HG02870 (cell line): ENCODE data around the gene ENKUR.

Experiments used
- ATAC-seq: cut with Tn5 transposase; IDR thresholded peaks from one replicate; pipeline ENCODE4 v1.9.1; 2021; ENCODE audit warnings: mild to moderate bottlenecking, moderate library complexity; ENCODE audit not compliant: unreplicated experiment

The ENKUR gene, protein sequence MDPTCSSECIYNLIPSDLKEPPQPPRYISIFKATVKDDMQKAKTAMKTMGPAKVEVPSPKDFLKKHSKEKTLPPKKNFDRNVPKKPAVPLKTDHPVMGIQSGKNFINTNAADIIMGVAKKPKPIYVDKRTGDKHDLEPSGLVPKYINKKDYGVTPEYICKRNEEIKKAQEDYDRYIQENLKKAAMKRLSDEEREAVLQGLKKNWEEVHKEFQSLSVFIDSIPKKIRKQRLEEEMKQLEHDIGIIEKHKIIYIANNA

DNA sequence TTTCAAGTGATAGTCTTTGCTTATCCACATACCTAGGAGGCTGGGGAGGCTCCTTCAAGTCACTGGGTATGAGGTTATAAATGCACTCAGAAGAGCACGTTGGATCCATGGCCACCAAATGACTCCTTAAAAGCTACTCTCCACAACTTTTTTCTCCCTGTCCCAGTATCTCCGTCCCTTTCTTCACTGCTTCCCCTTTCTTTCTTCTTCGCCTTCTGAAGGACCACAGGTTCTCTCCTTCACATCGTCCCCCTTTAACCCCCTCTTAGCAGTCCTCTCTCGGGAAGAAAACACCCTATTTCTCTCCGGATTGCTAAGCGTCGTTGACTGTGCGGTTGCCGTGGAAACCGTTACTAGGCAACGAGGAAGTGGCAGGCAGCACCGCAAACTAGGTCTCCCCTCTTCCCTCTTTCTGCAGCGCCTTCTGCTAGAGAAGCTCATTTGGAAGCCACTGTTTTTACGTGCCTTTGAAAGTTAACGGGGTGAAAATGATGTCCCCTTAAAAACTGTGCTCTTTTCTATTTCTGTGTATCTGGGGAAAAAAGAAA lies at the start of gene ENKUR:
Gene ENKUR, minus strand, starts transcription at position 331 of the 548 bp plus-strand sequence. Its CDS starts 222 bp downstream, at position 109.
- ATAC-seq, result peak; percentile 59

DNA sequence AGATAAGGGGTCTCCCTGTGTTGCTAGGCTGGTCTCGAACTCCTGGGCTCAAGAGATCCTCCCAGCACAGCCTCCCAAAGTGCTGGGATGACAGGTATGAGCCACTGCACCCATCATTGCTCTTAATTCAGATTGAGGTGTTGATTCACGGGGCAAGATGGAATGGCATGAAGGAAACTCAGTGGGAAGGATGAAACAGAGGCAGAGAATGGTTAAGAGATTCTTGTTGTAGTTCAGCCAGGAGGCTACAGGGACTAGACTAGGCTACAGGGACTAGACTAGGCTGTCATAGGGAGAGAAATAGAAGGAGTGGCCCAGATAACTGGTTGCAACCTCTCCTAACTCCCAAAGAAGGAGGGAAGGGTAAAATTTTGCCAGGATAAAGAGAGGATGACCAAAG lies 48.4 kb upstream of the ENKUR start:
- no peak for ATAC-seq

DNA sequence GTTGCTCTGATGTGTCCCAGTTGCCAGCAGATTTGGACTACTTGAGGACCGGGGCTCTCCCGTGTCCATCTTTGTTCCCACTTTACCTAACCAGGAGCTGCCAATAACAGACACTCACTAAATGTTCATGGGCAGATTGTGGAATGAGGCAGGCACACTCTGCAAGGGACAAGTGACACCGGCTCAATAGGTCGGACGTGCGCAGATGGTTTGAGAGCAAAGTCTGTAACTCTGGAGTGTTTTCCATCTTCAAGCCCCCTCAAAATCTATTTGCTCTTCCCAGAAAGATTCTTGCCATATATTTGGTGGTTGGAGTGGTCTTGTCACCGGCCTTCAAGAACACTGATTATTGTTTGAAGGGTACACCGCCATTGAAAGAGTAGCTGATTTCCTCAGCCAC lies 47.7 kb upstream of the ENKUR start:
- no peak for ATAC-seq

DNA sequence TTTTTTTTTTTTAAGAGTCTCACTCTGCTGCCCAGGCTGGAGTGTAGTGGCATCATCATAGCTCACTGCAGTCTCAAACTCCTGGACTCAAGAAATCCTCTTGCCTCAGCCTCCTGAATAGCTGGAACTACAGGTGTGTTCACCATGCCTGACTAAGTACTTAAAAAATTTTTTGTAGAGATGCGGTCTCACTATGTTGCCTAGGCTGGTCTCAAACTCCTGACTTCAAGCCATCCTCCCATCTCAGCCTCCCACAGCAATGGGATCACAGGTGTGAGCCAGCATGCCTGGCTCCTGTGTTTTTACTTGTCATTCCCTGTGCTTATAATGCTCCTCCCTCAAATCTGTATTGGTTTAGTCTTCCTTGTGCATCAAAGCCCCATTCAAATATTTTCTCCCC lies 47.2 kb upstream of the ENKUR start:
- no peak for ATAC-seq

DNA sequence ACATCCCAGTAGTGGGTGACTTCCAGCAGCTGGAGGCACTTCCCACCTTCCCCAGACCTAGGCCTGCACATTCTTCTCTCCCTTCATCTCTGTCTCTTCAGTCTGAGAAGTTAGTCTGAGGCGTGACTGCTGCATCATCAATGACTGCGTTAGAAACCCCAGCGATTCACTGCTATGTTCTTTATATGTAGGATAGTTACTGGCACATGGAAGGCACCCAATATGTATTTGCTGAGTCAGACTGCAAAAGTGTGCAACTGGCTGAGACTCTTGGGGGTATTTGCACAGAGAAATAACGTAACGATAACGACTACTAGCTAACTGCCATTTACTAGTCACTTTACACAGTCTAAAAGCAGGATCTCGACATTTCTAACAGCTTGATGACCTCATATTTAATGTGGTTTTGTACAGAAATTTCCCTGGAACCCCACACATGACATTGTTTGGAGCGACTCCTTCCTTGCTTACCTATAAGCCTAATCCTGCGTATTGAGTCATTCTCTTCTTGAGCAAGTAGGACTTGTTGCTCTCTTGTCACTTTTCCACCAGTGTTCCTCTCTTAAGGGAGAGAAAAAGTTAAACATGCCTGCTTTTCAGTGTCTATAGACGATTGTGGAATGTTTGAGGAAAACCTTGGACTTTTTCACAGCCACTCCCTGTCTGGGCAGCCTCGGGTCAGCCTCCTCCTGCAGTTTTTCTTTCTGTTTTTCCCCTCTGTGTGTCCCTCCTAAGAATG lies 45.9 kb upstream of the ENKUR start:
- no peak for ATAC-seq

DNA sequence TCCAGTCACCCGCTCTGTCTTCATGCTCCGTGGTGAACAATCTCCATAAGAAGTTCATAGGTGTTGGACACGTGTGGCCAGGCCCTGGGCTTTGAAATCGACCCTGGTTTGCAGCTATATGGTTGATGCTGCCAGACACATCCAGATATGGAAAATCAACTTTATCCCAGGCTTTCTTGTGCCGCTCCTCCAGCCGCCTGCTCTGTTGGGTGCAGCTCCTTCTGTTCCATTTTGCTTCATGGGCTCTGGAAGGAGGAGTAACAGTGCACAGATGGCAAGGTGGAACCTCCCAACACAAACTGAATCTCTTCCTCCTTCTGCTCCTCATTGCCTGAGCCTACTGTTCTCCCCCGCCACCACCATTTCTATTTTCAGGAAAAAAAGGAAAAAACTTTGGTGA lies 45.2 kb upstream of the ENKUR start:
- ATAC-seq, result no peak

DNA sequence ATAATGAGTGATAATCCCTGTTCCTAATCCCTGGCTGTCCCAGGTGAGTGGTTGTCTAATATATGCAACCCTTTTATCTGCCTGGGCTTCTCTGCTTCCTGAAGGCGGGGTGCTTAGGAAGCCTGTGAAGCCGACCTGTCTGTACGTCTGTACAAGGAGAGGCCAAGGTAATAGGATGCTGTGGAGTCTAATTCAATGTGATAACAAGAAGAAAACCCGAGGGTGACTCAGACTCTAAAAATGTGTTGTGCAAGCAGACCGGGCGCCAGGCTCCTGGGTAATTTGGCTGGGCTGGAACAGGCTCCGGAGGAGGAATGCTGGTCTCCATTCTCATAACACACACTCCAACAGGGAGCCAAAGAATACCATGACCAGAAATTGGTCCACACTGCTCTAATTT lies 44.0 kb upstream of the ENKUR start:
- no peak for ATAC-seq

DNA sequence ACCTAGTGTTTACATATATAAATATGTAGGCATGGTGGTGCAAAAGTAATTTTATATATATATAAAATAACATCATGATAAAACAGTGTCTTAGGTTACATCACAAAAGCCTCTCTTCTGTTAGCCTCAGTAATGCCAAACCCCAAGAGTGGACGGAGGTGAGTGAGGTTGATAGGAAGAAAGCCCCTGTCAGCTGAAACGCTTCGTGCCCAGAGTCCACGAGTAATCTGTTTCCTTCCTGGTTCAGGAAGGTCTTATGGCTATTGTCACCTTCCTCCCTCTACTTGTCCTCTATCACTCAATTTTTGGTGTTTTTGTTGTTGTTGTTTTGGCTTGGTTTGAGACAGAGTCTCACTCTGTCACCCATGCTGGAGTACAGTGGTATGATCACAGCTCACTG lies 41.9 kb upstream of the ENKUR start:
- no peak for ATAC-seq

DNA sequence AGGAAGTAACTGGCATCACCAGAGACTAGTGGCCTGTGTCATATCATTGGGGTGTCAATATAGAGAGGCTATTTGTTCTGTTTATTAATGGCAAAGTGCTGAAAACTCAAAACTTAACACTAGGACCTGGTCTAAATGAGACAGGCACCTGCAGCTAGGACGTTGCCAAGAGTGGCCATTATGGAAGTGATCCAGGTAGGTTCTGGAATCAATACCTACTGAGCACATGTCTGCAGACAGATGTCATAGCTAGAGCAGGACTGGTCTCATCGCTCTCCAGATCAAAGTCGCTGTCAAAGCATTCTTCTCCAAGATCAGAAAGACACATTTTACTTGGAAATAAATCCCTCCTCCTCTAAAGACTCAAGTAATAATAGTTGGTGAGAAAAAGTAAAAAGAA lies 40.8 kb upstream of the ENKUR start:
- ATAC-seq, result no peak

DNA sequence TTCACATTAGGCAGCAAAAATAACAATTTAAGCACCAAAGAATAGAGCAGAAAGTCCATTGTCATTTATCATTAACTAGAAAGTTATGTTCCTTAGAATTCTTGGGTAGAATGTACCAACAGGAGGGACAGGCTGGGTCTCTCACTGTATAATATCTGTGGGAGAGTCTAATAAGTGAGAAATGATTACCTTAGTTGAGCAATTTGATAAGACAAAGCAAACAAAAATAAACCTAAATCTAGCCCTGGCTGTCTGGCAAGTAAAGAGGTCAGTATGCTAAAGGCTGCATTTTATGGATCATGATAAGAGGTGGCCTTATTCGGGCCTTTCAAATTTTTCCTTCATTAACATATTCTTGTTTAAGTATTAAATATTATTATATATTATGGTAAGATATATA lies 36.1 kb upstream of the ENKUR start:
- no peak for ATAC-seq

DNA sequence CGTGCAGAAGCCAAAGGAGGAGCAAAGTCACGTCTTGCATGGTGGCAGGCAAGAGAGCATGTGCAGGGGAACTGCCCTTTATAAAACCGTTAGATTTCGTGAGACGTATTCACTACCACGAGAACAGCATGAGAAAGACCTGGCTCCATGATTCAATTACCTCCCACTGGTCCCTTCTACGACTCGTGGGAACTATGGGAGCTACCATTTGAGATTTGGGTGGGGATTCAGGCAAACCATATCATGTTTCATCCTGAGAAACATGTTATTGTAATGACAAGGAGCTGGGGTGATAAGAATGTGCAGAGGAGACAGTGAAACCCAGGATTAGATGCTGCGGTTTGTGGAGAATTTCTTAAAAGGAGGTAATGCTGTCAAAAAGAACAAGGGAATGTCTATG lies 34.4 kb upstream of the ENKUR start:
- ATAC-seq, result no peak

DNA sequence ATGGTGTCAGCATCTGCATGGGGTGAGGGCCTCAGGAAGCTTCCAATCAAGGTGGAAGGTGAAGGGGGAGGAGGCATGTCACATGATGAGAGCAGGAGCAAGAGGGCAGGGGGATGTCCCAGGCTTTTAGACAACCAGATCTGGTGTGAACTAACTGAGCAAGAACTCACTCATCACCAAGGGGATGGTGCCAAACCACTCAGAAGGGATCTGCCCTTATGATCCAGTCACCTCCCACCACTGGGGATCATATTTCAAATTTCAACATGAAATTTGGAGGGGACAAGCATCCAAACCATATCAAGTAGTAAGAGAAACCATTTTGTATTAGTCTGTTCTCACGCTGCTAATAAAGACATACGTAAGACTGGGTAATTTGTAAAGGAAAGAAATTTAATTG lies 34.0 kb upstream of the ENKUR start:
- ATAC-seq, result no peak

DNA sequence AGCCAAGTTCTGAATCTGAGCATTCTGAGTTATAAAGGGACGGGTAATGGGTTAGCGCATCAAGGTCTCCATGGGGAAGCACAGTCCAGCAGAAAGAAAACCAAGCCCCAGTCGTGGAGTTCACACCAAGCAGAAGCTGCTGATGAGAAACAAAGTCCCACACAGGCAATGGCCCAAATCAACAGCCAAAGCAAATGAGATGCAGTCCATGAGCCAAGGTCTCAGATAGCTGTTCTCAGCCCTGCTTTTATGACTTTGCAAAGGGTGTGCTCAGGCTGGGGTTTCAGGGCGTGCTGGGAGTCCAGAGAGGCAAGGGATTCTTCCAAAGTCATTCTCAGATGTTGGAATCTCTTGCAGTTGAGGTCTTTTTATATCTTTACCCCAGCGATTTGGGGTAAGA lies 32.5 kb upstream of the ENKUR start:
- ATAC-seq, result no peak

DNA sequence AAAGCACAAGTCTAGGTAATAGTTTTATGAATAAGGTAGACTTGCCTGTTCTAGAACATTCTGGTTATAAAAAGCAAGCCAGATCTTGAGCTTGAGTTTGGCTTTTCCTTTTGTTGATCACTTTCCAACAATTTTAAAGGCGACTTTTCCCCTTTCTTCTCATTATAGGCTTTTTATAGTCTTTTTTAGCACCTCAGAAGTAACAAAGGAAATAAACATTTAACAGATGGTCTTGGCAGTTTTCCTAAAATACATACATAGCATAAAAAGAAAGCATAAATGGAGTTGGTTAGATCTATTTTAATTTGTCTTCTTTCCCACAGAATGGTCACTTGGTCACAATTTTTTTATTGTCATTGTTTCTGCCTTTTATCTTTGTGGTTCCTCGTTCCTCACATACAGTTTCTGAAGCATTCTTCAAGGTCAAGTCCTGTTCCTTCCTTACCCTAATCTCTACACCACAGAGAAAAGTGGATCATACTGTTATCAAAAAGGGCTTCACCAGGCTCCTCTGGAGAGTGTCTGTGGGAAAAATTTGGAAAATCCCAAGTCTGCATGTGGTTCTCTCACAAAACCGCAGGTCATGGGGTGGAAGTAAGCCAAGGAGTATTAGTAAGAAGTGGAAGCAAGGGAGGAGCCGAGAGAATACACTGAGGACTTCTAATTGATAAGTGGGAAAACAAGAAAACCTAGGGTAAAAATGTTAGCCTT lies 31.8 kb upstream of the ENKUR start:
- no peak for ATAC-seq

DNA sequence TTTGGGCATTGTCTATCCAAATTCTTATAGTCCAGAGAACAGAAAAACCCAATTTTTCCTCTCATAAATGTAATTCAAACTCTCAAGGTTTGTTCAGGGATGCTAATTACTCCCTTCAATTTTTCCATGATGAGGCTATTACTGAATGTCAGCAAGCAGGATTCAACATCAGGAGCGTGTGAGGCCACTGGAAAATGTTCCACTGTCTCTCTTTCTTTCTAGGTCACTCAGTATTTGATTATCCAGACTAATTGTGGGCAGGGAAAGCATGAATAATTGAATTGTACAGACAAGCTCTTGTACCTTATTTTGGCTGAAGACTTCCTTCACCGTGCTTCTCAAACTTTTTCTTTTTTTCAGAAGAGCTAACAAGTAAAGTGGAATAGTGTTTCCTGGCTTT lies 31.1 kb upstream of the ENKUR start:
- no peak for ATAC-seq

DNA sequence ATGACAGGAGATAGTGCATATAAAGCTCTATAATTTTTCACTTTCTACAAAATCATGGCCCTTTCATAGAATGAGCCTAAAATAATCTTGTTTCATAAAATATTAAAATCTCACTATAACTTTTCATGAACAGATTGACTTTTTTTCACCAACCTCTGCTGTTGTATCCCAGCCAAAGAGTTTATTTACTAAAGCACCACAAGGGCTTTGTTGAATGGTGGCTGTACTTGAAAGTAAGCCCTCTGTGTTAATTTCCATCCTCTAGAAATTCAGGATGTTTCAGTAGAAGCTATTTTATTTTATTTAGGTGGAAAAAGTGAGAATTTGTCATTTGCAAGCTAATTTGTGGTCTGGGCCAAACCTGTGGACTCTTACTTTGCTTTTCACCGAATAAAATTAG lies 30.7 kb upstream of the ENKUR start:
- ATAC-seq, result no peak

DNA sequence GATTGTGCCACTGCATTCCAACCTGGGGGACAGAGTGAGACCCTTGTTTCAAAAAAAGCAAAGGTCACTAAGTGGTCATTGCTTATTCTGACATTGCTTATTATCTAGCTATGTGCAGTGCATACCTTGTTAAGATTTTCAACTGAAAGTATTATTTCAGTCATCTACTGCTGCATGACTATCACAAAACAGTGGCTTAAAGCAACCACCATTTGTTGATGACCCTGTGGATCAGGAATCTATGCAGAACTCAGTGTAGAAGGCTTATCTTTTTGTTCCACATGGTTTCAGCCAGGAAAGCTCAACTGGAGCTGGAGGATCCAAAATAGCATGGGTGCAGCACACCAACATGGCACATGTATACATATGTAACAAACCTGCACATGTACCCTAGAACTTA lies 23.6 kb upstream of the ENKUR start:
- no peak for ATAC-seq

DNA sequence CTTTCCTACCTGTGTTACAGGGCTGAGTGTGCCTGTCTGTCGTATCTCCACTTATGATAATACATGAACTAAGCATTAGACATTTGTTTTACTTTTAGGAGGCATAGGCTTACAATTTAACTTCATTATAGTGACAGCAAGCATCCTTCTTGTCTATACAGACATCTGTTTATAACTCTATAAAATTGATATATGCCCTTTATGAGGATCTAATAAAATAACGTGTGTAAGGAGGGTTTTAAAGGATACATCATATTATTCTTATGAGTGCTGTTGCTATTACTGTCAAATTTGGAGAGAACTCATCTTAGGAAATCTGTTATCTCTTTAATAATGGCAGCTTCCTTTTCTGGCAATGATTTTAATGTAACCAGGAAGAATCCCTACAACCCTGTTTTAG lies 22.4 kb upstream of the ENKUR start:
- ATAC-seq, result no peak

DNA sequence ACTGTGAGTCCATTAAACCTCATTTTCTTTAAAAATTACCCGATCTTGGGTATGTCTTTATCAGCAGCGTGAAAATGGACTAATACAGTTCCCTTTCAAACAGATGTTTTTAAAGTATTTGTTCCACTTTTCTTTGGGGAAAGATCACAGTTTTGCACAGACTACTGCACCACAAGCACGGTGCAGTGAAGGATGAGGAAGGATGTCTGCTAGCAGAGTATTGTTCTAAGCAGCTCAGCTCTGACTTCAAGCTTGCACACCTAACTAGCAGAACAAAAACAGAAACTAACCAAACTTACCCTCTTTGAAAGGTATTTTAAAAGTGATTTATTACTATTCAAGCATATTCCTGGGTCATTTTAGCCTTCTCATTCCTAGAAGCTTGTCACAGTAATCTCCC lies 20.4 kb upstream of the ENKUR start:
- ATAC-seq, result no peak

DNA sequence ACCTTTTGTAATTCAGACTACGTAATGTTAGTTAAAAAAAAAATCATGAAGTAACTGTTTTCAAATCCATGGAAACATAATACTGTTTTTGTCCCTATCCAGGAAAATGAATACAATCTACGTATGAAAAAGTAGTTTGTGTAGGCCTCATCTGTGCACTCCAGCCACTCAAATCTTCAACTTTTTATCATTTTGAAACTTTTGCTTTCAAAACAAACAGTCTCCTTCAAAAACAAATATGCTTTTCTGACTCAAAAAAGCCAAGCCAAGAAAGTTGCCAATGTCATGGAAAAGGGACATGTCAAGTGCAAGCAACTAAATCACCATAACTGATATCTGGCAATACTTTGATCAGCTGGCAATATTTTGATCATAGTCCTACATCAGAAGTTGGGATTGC lies 13.6 kb upstream of the ENKUR start:
- ATAC-seq, result no peak

DNA sequence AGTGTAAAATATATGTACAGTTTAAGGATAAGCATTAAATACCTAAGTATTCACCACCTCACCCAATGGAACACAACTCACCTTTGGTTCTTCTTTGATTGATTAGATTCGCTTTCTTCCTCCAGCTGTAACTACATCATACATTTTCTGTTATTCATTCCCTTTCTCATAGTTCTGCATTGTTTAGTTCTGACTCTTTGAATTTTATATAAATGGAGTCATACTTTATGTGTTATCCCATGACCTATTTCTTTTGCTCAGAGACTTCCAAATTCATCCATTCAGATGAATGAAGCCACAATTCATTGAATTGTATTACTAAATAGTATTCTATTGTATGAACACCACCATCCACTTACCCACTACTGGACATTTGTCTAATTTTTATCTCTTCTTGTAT lies 12.8 kb upstream of the ENKUR start:
- ATAC-seq, result no peak

DNA sequence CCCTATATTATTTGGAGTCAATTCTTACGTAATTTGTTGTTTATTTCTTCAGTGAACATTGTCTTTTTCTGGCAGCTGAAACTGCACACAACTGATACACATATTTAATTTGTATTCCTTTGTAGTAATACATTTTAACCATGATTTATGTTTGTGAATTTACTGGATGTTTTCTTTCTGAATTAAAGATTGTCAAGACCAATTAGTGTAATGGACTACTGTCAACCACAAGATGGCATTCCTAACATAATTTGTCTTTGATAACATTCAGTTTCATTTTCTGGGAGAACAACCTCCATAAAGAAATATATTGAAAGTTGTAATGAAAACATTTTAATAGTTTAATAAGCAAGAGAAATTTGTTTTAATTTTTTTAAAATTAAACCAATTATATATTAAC lies 10.5 kb upstream of the ENKUR start:
- no peak for ATAC-seq
